Measurements from ENCODE around the gene PRSS2.

Gene PRSS2

DNA sequence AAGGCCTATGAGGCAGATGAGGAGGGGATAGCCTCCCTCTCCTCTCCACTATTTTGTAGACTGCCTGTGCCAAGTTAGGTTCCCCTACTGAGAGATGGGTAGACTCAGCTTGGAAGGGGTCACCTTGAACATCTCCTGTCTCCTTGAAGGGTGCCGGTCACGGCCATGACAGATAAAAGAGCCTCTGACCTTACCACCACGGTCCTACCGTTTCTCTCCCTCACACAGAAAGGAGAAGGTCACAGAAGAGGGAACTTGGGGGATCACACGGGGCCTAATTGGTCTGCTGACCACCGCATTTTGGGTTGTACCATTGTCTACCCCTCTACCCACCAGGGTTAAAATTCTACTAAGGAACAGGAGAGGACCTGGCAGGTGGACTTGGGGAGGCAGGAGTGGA is 17.0 kb downstream of the PRSS2 start:
- DNase-seq = no peak

- DNase-seq = no peak
Measured at GRCh38 chr7:142788303-142789289, 17.8 kb downstream of the PRSS2 start.

GRCh38 chr7:142789441-142789840 is 18.7 kb downstream of the PRSS2 start:
- no peak for DNase-seq

DNA sequence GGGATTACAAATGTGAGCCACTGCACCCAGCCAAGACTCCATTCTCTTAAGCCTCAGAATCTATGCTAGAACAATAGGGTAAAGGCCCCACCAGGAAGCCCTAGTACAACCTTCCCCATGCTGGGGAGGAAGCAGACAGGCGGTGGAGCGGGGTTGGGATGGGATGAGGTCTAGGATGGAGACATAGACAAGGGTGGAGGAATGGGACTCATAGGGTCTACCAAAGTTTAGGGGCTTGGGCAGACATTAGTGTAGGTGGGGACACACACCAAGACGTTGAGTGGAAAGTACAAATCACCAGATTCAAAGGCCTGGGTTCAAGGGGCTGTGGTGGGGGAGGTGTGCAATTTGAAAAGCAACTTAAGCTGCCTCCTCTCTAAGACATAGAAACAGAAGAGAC is 19.3 kb downstream of the PRSS2 start:
- DNase-seq = no peak

GRCh38 chr7:142790555-142790954 is 19.8 kb downstream of the PRSS2 start:
- DNase-seq = peak; percentile 46

GRCh38 chr7:142791502-142791901 is 20.7 kb downstream of the PRSS2 start:
- no peak for DNase-seq

DNA sequence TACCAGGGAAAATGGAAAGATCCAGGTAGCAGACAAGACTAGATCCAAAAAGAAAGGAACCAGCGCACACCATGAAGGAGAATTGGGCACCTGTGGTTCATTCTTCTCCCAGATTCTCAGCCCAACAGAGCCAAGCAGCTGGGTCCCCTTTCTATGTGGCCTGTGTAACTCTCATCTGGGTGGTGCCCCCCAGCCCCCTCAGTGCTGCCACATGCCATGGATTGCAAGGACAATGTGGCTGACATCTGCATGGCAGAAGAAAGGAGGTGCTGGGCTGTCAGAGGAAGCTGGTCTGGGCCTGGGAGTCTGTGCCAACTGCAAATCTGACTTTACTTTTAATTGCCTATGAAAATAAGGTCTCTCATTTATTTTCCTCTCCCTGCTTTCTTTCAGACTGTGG is 21.4 kb downstream of the PRSS2 start:
- DNase-seq = no peak

GRCh38 chr7:142792593-142792992 is 21.8 kb downstream of the PRSS2 start:
- no peak for DNase-seq

DNA sequence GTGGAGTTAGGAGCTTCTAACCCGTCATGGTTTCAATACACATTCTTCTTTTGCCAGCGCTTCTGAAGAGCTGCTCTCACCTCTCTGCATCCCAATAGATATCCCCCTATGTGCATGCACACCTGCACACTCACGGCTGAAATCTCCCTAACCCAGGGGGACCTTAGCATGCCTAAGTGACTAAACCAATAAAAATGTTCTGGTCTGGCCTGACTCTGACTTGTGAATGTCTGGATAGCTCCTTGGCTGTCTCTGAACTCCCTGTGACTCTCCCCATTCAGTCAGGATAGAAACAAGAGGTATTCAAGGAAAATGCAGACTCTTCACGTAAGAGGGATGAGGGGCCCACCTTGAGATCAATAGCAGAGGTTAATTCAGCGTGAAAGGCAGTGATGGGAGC is 22.4 kb downstream of the PRSS2 start:
- no peak for DNase-seq

- no peak for DNase-seq
Measured at GRCh38 chr7:142795339-142795863, 24.6 kb downstream of the PRSS2 start.

GRCh38 chr7:142796001-142796500 is 25.3 kb downstream of the PRSS2 start:
- no peak for DNase-seq

GRCh38 chr7:142796501-142797390 is 26.0 kb downstream of the PRSS2 start:
- no peak for DNase-seq

- DNase-seq = no peak
Measured at GRCh38 chr7:142797391-142798377, 26.9 kb downstream of the PRSS2 start.

DNA sequence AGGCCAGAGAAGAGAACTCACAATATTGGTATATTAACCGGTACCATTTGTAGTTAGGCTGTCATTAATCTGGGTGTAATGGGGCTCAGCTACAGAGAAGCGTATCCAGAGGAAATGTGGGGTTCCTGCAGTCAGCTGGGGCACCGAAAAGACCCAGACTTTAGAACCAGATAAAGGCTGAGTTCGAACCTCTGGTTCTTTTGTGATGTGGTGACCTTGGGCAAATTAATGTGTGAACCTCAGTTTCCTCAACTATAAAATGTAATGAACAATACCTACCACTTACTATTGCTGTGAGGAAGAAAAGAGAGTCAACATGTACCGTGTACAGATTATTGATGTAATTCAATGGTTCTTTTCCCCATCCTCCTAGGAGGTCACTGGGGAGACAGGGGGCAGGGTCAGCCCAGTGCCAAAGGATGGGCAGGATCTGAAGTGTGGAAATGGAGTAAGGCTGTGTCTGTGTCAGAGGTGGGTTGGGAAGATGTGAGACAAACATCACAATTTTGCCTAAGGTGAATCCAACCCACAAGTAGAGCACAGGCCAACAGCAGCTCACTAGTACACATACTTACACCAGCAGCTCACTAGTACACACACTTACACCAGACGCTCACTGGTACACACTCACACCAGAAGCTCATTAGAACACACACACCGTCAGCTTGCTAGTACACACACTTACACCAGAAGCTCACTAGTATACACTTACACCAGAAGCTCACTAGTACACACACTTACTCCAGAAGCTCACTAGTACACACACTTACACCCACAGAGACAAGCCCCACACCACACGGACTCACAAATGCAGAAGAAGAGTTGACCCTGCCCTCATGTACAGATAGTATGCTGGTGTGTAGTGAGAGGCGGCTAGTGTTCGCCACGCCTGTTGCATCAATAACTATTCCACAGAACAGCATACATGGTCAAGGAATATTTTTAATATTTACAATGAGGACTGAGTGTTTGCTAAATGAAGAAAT is 28.0 kb downstream of the PRSS2 start:
- DNase-seq = no peak

- DNase-seq = no peak
Measured at GRCh38 chr7:142799437-142799835, 28.7 kb downstream of the PRSS2 start.

GRCh38 chr7:142800088-142800487 is 29.3 kb downstream of the PRSS2 start:
- no peak for DNase-seq

DNA sequence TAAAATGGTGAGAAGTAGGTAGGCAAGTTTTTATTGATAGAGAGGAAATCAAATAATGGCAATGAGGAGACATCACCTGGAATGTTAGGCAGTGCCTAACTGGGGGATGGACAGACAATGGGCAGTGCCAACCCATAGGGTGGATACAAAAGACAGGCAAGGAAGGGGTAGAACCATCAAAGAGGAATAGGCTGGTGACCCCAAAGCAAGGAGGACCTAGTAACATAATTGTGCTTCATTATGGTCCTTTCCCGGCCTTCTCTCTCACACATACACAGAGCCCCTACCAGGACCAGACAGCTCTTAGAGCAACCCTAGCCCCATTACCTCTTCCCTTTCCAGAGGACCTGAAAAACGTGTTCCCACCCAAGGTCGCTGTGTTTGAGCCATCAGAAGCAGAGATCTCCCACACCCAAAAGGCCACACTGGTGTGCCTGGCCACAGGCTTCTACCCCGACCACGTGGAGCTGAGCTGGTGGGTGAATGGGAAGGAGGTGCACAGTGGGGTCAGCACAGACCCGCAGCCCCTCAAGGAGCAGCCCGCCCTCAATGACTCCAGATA is 30.0 kb downstream of the PRSS2 start:
- DNase-seq = no peak

DNA sequence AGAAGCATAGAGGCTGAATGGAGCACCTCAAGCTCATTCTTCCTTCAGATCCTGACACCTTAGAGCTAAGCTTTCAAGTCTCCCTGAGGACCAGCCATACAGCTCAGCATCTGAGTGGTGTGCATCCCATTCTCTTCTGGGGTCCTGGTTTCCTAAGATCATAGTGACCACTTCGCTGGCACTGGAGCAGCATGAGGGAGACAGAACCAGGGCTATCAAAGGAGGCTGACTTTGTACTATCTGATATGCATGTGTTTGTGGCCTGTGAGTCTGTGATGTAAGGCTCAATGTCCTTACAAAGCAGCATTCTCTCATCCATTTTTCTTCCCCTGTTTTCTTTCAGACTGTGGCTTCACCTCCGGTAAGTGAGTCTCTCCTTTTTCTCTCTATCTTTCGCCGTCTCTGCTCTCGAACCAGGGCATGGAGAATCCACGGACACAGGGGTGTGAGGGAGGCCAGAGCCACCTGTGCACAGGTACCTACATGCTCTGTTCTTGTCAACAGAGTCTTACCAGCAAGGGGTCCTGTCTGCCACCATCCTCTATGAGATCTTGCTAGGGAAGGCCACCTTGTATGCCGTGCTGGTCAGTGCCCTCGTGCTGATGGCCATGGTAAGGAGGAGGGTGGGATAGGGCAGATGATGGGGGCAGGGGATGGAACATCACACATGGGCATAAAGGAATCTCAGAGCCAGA is 31.0 kb downstream of the PRSS2 start:
- DNase-seq = no peak

- DNase-seq = no peak
Measured at GRCh38 chr7:142802301-142802700, 31.5 kb downstream of the PRSS2 start.

DNA sequence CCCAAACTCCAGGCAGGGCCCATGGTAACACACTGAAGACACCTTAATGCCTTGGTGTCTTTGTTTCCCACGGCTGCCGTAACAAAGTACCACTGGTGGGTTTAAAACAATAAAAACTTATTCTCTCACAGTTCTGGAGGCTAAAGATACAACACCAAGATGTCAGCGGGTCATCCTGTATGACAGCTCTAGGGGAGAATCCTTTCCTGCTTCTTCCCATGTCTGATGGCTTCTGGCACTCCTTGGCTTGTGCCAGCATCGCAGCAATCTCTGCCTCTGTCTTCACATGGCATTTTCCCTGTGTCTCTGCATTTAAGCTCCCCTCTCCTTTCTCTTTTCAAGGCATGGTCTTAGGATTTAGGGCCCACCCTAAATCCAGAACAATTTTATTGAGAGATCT is 33.1 kb downstream of the PRSS2 start:
- DNase-seq = no peak
